ENCODE results near the gene EFNB1.

EFNB1 gene

GRCh38 chrX:68840256-68840655, 11.4 kb downstream of the EFNB1 start:
- DNase-seq (ENCODE audit: low read depth) = no peak
- TF ChIP-seq CTCF (conservative IDR thresholded peaks at IDR 0.05; ENCODE audit: low read length) = no peak
- no peak overlapping the region for H3K4me3 ChIP-seq (ENCODE audit: low read length)

GRCh38 chrX:68841251-68842049, 12.6 kb downstream of the EFNB1 start:
- TF ChIP-seq CTCF (conservative IDR thresholded peaks at IDR 0.05; ENCODE audit: low read length) = no peak
- no peak overlapping the region for H3K4me3 ChIP-seq (ENCODE audit: low read length)
- no peak for DNase-seq (ENCODE audit: low read depth)

- no peak overlapping the region for H3K4me3 ChIP-seq (ENCODE audit: low read length)
- no peak for DNase-seq (ENCODE audit: low read depth)
- TF ChIP-seq CTCF (conservative IDR thresholded peaks at IDR 0.05; ENCODE audit: low read length) = no peak
Observed at GRCh38 chrX:68842351-68842750, 13.5 kb downstream of the EFNB1 start.

- DNase-seq (ENCODE audit: low read depth) = no peak
- no peak overlapping the region for H3K4me3 ChIP-seq (ENCODE audit: low read length)
- TF ChIP-seq CTCF (conservative IDR thresholded peaks at IDR 0.05; ENCODE audit: low read length) = no peak
Observed at GRCh38 chrX:68842781-68843581, 14.2 kb downstream of the EFNB1 start.

- DNase-seq (ENCODE audit: low read depth) = no peak
- no peak for TF ChIP-seq CTCF (conservative IDR thresholded peaks at IDR 0.05; ENCODE audit: low read length)
- H3K4me3 ChIP-seq (ENCODE audit: low read length) = no peak overlapping the region
Observed at GRCh38 chrX:68843992-68844391, 15.2 kb downstream of the EFNB1 start.

- TF ChIP-seq CTCF (conservative IDR thresholded peaks at IDR 0.05; ENCODE audit: low read length) = no peak
- DNase-seq (ENCODE audit: low read depth) = no peak
- H3K4me3 ChIP-seq (ENCODE audit: low read length) = no peak overlapping the region
Observed at GRCh38 chrX:68844581-68844980, 15.8 kb downstream of the EFNB1 start.

- DNase-seq (ENCODE audit: low read depth) = no peak
- TF ChIP-seq CTCF (conservative IDR thresholded peaks at IDR 0.05; ENCODE audit: low read length) = no peak
- H3K4me3 ChIP-seq (ENCODE audit: low read length) = no peak overlapping the region
Observed at GRCh38 chrX:68846536-68846935, 17.7 kb downstream of the EFNB1 start.
